GM18526 (cell line): Measurements from ENCODE around the gene CELF2.

Experiments
- POLR2A ChIP-seq: IDR thresholded peaks from 3 replicates; pipeline ENCODE4 v1.6.1; 2011; ENCODE audit not compliant: insufficient read length; ENCODE audit errors: extremely low read depth

Gene CELF2

GRCh38 chr10:11229893-11230292 lies 212.2 kb downstream of the CELF2 start:
- no peak for TF ChIP-seq POLR2A

GRCh38 chr10:11230498-11231167 lies 213.0 kb downstream of the CELF2 start:
- TF ChIP-seq POLR2A = no peak

- TF ChIP-seq POLR2A = no peak
Measured at GRCh38 chr10:11231285-11231684, 213.6 kb downstream of the CELF2 start.

GRCh38 chr10:11232222-11232961 lies 214.7 kb downstream of the CELF2 start:
- TF ChIP-seq POLR2A = no peak

GRCh38 chr10:11234857-11235531 lies 217.3 kb downstream of the CELF2 start:
- no peak for TF ChIP-seq POLR2A

- TF ChIP-seq POLR2A = no peak
Measured at GRCh38 chr10:11235771-11236170, 218.1 kb downstream of the CELF2 start.

- TF ChIP-seq POLR2A = no peak
Measured at GRCh38 chr10:11236234-11236633, 218.6 kb downstream of the CELF2 start.

GRCh38 chr10:11237571-11237970 lies 219.9 kb downstream of the CELF2 start:
- TF ChIP-seq POLR2A = no peak

- no peak for TF ChIP-seq POLR2A
Measured at GRCh38 chr10:11238893-11239292, 221.2 kb downstream of the CELF2 start.

GRCh38 chr10:11240641-11241040 lies 223.0 kb downstream of the CELF2 start:
- no peak for TF ChIP-seq POLR2A

- TF ChIP-seq POLR2A = peak; percentile 37
Measured at GRCh38 chr10:11242443-11243387, 225.0 kb downstream of the CELF2 start.

- TF ChIP-seq POLR2A = peak; percentile 3
Measured at GRCh38 chr10:11243425-11244222, 226.0 kb downstream of the CELF2 start.

- no peak for TF ChIP-seq POLR2A
Measured at GRCh38 chr10:11245095-11245479, 227.4 kb downstream of the CELF2 start.

GRCh38 chr10:11245510-11245909 lies 227.8 kb downstream of the CELF2 start:
- no peak for TF ChIP-seq POLR2A
